Liver (tissue), 9 donors: ENCODE results near the gene PRRT1B. TPM values are rescaled to one million over a fixed set of nuclear protein-coding genes. Genes with fewer than 3 reads are reported as not detected.

Experiments used
- DNase-seq: peaks from one replicate; pipeline ENCODE4 v3.0.0-alpha.2; 2017; ENCODE audit warnings: low spot score
- H3K27ac ChIP-seq, 2 donors: one replicate each; pipeline ENCODE4 v1.7.0; 2013; ENCODE audit warnings: inconsistent platforms in 2 of 2, low read length in 2 of 2, control low read depth in 1 of 2, low read depth in 1 of 2, mild to moderate bottlenecking in 1 of 2
- H3K27me3 ChIP-seq, 4 donors: one replicate each; pipeline versions ENCODE4 v1.6.1 to v1.7.0; 2013; ENCODE audit warnings: low read length in 3 of 4, inconsistent platforms in 1 of 4, mild to moderate bottlenecking in 1 of 4, moderate library complexity in 1 of 4; ENCODE audit not compliant: control insufficient read depth in 4 of 4, insufficient read depth in 4 of 4
- H3K36me3 ChIP-seq, 4 donors: one replicate each; pipeline versions ENCODE4 v1.6.1 to v1.7.0; 2013; ENCODE audit warnings: low read length in 3 of 4, mild to moderate bottlenecking in 3 of 4, low read depth in 1 of 4, moderate library complexity in 1 of 4; ENCODE audit not compliant: control insufficient read depth in 4 of 4, insufficient read depth in 3 of 4
- H3K4me1 ChIP-seq, 4 donors: one replicate each; pipeline versions ENCODE4 v1.6.1 to v1.7.0; 2013; ENCODE audit warnings: low read length in 3 of 4, mild to moderate bottlenecking in 3 of 4, moderate library complexity in 1 of 4; ENCODE audit not compliant: control insufficient read depth in 4 of 4, insufficient read depth in 4 of 4
- H3K4me3 ChIP-seq, 3 donors: one replicate each; pipeline versions ENCODE4 v1.6.1 to v1.7.0; 2013; ENCODE audit warnings: low read length in 3 of 3, control low read depth in 1 of 3, low read depth in 1 of 3, mild to moderate bottlenecking in 1 of 3
- H3K9ac ChIP-seq, 2 donors: one replicate each; pipeline ENCODE4 v1.7.0; 2013; ENCODE audit warnings: low read length in 2 of 2, mild to moderate bottlenecking in 2 of 2, moderate library complexity in 2 of 2, control low read depth in 1 of 2, low read depth in 1 of 2
- H3K9me3 ChIP-seq, 4 donors: one replicate each; pipeline versions ENCODE4 v1.6.1 to v1.7.0; 2013; ENCODE audit warnings: low read length in 3 of 4; ENCODE audit not compliant: control insufficient read depth in 4 of 4
- EGR1 ChIP-seq, 2 donors: IDR thresholded peaks; 2 replicates each; pipeline ENCODE4 v1.6.1; 2016 to 2018; ENCODE audit warnings: antibody characterized with exemption in 2 of 2, low read depth in 2 of 2
- FOXA1 ChIP-seq: IDR thresholded peaks from 2 replicates; pipeline ENCODE4 v1.6.1; 2016; ENCODE audit warnings: antibody characterized with exemption
- FOXA2 ChIP-seq: IDR thresholded peaks from 2 replicates; pipeline ENCODE4 v1.6.1; 2016; ENCODE audit warnings: antibody characterized with exemption
- GABPA ChIP-seq, 2 donors: IDR thresholded peaks in 1 of 2; conservative IDR thresholded peaks in 1 of 2; 2 replicates each; pipeline ENCODE4 v1.6.1; 2016; ENCODE audit warnings: antibody characterized with exemption in 2 of 2, mild to moderate bottlenecking in 1 of 2, moderate library complexity in 1 of 2
- HNF4A ChIP-seq, 2 donors: conservative IDR thresholded peaks; 2 replicates each; pipeline ENCODE4 v1.6.1; 2016; ENCODE audit warnings: antibody characterized with exemption in 2 of 2, mild to moderate bottlenecking in 2 of 2
- HNF4G ChIP-seq: IDR thresholded peaks from 2 replicates; pipeline ENCODE4 v1.6.1; 2016; ENCODE audit warnings: antibody characterized with exemption
- JUND ChIP-seq, 2 donors: IDR thresholded peaks; 2 replicates each; pipeline ENCODE4 v1.6.1; 2016; ENCODE audit warnings: antibody characterized with exemption in 2 of 2
- RAD21 ChIP-seq, 2 donors: IDR thresholded peaks; 2 replicates each; pipeline ENCODE4 v1.6.1; 2016; ENCODE audit warnings: antibody characterized with exemption in 2 of 2, mild to moderate bottlenecking in 2 of 2
- RXRA ChIP-seq, 2 donors: IDR thresholded peaks; 2 replicates each; pipeline ENCODE4 v1.6.1; 2017 to 2018; ENCODE audit warnings: antibody characterized with exemption in 2 of 2, mild to moderate bottlenecking in 1 of 2
- SP1 ChIP-seq: IDR thresholded peaks from 2 replicates; pipeline ENCODE4 v1.6.1; 2018; ENCODE audit warnings: antibody characterized with exemption, mild to moderate bottlenecking
- TAF1 ChIP-seq: conservative IDR thresholded peaks from 2 replicates; pipeline ENCODE4 v1.6.1; 2016; ENCODE audit warnings: antibody characterized with exemption, mild to moderate bottlenecking
- YY1 ChIP-seq: IDR thresholded peaks from 2 replicates; pipeline ENCODE4 v1.6.1; 2016; ENCODE audit warnings: antibody characterized with exemption, mild to moderate bottlenecking
- WGBS: extraction: QIAGEN DNeasy Blood & Tissue Kit; methylation state at CpG from one replicate; pipeline ENCODE4 v1.1.7; 2013; 5-methylcytosine and 5-hydroxymethylcytosine counted together
- polyA plus RNA-seq, 2 donors: library from polyadenylated mRNA; stranded (reverse) in 1 of 2; unstranded in 1 of 2; fragments of 200-250 nt in 1 of 2; fragments of >200 nt in 1 of 2; fragmentation: Nextera tagmentation in 1 of 2; extraction: Ambion mirVana in 1 of 2; gene quantifications; one replicate each; pipeline versions ENCODE4 v1.2.1 to v1.2.3, GENCODE V29; 2013 to 2015
- total RNA-seq, 2 donors: library from RNA; depleted of rRNA; stranded (reverse); fragments of >200 nt; gene quantifications; one replicate each; pipeline ENCODE4 v1.2.3, GENCODE V29; 2014
- TF ChIP-seq, protein P1 (sequence below): IDR thresholded peaks from 2 replicates; pipeline ENCODE4 v1.6.1; 2016; ENCODE audit warnings: antibody characterized with exemption
- TF ChIP-seq, protein P2 (sequence below): IDR thresholded peaks from 2 replicates; pipeline ENCODE4 v1.6.1; 2016; ENCODE audit warnings: antibody characterized with exemption
- TF ChIP-seq, protein P3 (sequence below): IDR thresholded peaks from 2 replicates; pipeline ENCODE4 v1.6.1; 2016; ENCODE audit warnings: antibody characterized with exemption, mild to moderate bottlenecking
- TF ChIP-seq, protein P4 (sequence below): IDR thresholded peaks from 2 replicates; pipeline ENCODE4 v1.6.1; 2016; ENCODE audit warnings: antibody characterized with exemption
- donor health status: healthy.
- donor health status: healthy.
- donor health status: healthy.
- donor health status: healthy.
- donor health status: healthy.

The PRRT1B gene
- total and polyA plus RNA-seq, 4 donors = 0.15 to 1.9 (median 1.4) TPM

DNA sequence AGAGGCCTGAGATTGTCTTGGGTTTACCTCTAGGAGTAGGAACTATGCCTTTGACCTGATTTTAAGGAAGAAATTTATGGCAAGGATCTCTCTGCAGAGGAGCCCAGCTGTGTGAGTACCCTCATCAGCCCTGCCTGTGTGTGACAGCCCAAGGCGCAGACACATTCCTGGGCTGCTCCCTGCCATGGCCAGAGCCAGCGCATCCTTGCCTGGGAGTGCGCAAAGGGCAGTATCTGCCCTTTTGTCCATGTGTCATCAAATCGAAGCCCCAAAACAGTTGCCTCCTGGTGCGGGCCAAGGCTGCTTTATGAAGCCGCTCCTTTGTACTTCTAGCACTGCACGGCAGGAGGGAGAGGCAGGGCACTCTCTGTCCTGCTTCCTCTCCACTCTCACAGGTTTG is 51.9 kb downstream of the PRRT1B start (continued):
- TF ChIP-seq, protein P1, sequence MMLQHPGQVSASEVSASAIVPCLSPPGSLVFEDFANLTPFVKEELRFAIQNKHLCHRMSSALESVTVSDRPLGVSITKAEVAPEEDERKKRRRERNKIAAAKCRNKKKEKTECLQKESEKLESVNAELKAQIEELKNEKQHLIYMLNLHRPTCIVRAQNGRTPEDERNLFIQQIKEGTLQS = no peak
- TF ChIP-seq HNF4G (no peak), HNF4A (conservative IDR thresholded peaks at IDR 0.05) (no peak), TAF1 (no peak)
- TF ChIP-seq, protein P2, sequence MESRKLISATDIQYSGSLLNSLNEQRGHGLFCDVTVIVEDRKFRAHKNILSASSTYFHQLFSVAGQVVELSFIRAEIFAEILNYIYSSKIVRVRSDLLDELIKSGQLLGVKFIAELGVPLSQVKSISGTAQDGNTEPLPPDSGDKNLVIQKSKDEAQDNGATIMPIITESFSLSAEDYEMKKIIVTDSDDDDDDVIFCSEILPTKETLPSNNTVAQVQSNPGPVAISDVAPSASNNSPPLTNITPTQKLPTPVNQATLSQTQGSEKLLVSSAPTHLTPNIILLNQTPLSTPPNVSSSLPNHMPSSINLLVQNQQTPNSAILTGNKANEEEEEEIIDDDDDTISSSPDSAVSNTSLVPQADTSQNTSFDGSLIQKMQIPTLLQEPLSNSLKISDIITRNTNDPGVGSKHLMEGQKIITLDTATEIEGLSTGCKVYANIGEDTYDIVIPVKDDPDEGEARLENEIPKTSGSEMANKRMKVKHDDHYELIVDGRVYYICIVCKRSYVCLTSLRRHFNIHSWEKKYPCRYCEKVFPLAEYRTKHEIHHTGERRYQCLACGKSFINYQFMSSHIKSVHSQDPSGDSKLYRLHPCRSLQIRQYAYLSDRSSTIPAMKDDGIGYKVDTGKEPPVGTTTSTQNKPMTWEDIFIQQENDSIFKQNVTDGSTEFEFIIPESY = no peak

DNA sequence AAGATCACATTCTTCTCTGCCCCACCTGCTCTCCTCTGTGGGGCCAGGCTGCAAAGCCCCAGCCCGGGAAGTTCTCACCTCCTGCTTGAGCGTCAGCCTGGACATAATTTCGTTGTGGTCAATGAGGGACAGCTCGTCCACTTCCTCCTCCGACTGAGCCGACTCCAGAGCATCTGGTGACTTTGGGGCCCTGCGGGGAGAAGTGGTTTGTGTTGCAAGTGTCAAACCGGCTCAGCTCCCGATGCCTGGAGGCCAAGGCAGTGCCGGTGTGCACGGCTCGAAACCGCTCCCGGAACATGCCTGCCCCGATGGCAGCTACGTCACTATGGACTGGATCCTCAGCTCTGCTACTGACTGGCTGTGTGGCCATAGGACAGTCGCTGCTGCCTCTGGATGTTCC is 52.8 kb downstream of the PRRT1B start:
- peaks cover 2 to 53% (median 25%) of the 10 kb centered on the region in 4 donors for H3K36me3 ChIP-seq
- no peak for DNase-seq

DNA sequence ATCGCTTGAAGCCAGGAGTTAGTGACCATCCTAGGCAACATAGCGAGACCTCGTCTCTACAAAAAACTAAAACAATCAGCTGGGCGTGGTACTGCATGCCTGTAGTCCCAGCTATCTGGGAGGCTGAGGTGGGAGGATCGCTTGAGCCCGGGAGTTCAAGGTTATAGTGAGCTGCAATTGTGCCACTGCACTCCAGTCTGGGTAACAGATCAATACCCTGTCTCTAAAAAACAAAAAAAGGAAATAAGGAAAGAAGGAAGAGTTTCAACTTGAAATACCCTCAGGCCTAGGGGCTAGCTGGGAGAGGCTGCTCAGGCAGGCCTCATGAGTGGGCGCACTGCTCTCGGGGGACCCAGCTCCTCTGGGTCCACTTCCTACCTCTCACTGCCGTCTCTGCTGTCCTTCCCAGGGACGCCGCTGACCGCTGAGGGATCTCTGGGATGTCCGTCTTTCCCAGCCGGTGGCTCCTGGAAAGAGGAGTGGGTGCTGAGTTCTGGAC is 56.4 kb downstream of the PRRT1B start:
- H3K9me3 ChIP-seq = no peaks in the 10 kb centered on the region
- no peak overlapping the region for H3K27ac ChIP-seq
- TF ChIP-seq SP1 (no peak), RAD21 (IDR thresholded peaks at IDR 0.05) (peak in 1 of 2 donors; percentile 4)
- H3K36me3 ChIP-seq = peaks cover 2 to 46% (median 14%) of the 10 kb centered on the region in 4 donors
- H3K4me3 ChIP-seq = no peak overlapping the region
- no peaks in the 10 kb centered on the region for H3K27me3 ChIP-seq
- H3K4me1 ChIP-seq = peaks cover 0 to 2% (median 0%) of the 10 kb centered on the region in 4 donors
- no peak for DNase-seq
- 92% methylated on average over 14 of the region's 14 CpGs for WGBS
- no peak overlapping the region for H3K9ac ChIP-seq

More for the DNA sequence above, 52.8 kb downstream of the PRRT1B start:
- Histone ChIP-seq H3K9ac (no peak overlapping the region), H3K4me1 (no peaks in the 10 kb centered on the region), H3K27me3 (no peaks in the 10 kb centered on the region), H3K4me3 (no peak overlapping the region), H3K27ac (no peak overlapping the region), H3K9me3 (no peaks in the 10 kb centered on the region)
- 85% methylated on average over 17 of the region's 17 CpGs for WGBS
- TF ChIP-seq EGR1 (IDR thresholded peaks at IDR 0.05; ENCODE audit: low read depth in 2 of 2) (no peak), RAD21 (IDR thresholded peaks at IDR 0.05) (no peak), FOXA2 (no peak), HNF4G (no peak), FOXA1 (no peak), TAF1 (no peak), HNF4A (conservative IDR thresholded peaks at IDR 0.05) (no peak), SP1 (no peak), YY1 (no peak), JUND (IDR thresholded peaks at IDR 0.05) (no peak), RXRA (IDR thresholded peaks at IDR 0.05) (no peak), GABPA (IDR thresholded peaks at IDR 0.05 in 1 of 2, conservative IDR thresholded peaks at IDR 0.05 in 1 of 2) (no peak)
- TF ChIP-seq, protein P3, sequence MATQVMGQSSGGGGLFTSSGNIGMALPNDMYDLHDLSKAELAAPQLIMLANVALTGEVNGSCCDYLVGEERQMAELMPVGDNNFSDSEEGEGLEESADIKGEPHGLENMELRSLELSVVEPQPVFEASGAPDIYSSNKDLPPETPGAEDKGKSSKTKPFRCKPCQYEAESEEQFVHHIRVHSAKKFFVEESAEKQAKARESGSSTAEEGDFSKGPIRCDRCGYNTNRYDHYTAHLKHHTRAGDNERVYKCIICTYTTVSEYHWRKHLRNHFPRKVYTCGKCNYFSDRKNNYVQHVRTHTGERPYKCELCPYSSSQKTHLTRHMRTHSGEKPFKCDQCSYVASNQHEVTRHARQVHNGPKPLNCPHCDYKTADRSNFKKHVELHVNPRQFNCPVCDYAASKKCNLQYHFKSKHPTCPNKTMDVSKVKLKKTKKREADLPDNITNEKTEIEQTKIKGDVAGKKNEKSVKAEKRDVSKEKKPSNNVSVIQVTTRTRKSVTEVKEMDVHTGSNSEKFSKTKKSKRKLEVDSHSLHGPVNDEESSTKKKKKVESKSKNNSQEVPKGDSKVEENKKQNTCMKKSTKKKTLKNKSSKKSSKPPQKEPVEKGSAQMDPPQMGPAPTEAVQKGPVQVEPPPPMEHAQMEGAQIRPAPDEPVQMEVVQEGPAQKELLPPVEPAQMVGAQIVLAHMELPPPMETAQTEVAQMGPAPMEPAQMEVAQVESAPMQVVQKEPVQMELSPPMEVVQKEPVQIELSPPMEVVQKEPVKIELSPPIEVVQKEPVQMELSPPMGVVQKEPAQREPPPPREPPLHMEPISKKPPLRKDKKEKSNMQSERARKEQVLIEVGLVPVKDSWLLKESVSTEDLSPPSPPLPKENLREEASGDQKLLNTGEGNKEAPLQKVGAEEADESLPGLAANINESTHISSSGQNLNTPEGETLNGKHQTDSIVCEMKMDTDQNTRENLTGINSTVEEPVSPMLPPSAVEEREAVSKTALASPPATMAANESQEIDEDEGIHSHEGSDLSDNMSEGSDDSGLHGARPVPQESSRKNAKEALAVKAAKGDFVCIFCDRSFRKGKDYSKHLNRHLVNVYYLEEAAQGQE = no peak
- TF ChIP-seq, protein P4, sequence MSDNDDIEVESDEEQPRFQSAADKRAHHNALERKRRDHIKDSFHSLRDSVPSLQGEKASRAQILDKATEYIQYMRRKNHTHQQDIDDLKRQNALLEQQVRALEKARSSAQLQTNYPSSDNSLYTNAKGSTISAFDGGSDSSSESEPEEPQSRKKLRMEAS = no peak
- TF ChIP-seq, protein P1 = no peak
